Fibroblast of skin of scalp (primary cell): ENCODE results near the gene RAB12.
"Not testable (repeated sequence)": the region's sequence is repeated elsewhere in the genome, so short reads cannot be mapped to it uniquely, and the experiment has no call there.

ENCODE experiments used
- DNase-seq: peaks from one replicate; pipeline ENCODE4 v3.0.0-alpha.2; 2013

RAB12 gene

DNA sequence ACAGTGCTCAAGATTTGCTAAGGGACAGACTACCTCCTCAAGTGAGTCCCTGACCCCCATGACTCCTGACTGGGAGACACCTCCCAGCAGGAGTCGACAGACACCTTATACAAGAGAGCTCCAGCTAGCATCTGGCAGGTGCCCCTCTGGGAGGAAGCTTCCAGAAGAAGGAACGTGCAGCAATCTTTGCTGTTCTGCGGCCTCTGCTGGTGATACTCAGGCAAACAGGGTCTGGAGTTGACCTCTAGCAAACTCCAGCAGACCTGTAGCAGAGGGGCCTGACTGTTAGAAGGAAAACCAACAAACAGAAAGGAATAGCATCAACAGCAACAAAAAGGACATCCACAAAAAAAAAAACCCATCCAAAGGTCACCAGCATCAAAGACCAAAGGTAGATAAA, 38.1 kb downstream of the RAB12 start:
- not testable (repeated sequence) for DNase-seq

GRCh38 chr18:8651478-8652261, 42.4 kb downstream of the RAB12 start:
- not testable (repeated sequence) for DNase-seq

DNA sequence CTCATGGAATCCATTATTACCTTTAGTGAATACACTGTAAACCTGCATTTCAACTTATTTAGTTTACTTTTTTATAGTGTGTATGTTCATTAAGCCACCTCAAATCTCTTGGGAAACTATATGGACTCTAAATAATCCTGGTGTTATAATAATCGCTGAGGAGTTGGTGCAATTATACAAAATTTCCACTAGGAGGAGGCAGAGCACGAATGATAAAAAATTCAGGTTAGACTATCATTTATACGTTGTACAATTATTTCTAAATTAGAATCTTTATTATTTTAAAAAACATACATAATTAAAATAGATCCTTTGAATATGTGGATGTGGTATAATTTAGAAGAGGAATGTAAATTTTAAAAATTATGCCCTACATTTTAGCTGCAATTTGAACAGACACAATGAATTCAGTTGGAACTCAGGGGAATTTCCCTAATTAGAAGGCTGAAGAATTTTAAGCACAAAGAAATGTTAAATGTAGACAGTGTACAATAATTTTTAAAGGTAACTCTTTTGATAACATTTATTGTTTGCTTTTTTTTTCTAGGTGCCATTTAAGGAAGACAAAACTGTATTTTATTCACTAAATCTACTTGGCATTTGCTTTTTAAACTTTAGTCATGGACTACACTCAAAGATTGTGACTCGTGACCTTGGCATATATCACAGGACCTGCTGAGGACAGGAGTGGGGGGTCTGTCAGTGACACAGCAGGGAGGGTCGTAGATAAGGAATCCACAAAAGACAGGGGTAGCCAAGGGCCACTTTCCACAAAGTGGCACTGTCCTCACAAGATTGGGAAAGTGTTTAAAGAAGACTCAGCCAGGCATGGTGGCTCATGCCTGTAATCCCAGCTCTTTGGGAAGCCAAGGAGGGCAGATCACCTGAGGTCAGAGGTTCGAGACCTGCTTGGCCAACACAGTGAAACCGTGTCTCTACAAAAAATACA, 45.5 kb downstream of the RAB12 start:
- DNase-seq, result peak; percentile 34

GRCh38 chr18:8656232-8656631, 47.0 kb downstream of the RAB12 start:
- DNase-seq, result no peak

- DNase-seq, result no peak
These were observed 48.0 kb downstream of the RAB12 start for GRCh38 chr18:8657050-8657820.

GRCh38 chr18:8657873-8658470, 48.7 kb downstream of the RAB12 start:
- peak; percentile 70 for DNase-seq

GRCh38 chr18:8658858-8659485, 49.7 kb downstream of the RAB12 start:
- no peak for DNase-seq

DNA sequence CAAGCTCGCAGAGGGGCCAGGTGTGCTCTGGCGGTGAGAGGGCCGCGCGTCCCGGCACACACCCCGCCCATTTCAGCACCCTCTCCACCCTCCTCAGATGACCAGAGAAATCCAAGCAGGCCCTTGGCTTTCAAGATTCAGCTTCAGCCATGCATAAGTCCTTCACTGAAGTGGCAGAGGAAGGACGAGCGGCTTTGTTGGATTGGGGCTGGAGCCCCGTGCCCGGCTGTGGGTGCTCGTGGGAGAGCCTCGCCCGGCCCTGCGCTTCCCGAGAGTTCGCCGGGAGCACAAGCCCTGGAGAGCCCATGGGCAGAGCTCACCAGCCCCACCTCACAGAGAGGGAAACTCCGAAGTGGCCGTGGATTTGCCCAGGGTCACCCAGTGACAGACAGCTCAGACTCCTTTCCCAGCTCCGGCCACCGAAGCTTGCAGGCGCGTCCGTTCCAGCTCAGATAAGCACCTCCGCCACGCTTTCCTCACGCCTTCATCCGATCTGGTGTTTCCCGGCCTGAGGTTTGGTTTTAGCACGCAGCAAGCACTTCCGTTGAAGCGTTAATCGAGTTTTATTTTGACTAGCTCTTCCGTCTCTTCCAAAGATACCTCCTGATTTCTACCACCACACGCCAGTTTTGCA, 50.5 kb downstream of the RAB12 start:
- no peak for DNase-seq

DNA sequence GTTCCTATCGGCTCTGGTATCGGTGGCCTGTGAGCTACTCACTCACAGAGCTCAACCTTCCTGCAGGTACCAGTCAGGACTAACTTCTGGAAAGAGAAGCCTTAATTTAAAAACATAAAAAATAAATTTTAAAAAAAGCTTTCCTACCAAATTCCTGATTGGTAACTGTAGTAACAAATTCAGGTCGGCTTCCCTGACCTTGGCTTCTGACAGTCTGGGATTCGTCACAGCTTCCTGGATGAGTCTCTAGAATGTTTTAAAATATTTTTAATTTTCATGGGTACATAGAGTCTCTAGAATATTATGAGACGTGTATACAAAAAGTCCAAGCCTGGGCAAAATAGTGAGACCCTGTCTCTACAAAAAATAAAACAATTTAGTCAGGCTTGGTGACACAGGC, 51.1 kb downstream of the RAB12 start:
- no peak for DNase-seq

GRCh38 chr18:8661754-8662559, 52.7 kb downstream of the RAB12 start:
- peak; percentile 43 for DNase-seq

DNA sequence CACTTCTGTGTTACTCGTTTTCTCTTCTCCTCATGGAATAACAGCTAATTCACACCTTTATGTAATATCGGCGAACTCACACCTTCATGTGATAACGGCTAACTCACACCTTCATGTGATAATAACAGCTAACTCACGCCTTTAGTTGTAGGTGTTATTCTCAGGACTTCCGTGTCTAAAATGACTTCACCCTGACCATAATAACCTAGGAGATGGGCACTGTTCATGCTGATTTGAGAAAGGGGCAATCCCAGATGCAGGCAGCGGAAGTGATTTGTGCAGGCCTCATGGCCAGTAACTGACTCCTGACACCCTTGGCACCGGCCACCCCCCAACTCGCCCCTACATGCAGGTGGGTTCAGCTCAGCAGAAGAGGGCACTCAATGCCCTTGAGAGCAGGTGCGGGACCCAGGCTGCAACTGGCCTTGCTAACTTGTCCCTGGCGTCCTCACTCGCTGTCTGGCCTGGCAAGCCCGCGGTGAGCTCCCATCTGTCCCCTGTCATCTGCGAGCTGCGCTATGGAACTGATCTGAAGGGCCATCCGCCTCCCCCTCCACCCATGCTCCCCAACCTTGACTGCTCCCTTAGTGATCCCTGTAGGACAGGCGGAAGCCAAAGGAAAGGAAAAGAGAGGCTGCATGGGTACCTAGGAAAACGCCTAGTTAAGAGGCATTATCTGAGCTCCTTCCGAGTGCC, 53.5 kb downstream of the RAB12 start:
- no peak for DNase-seq

DNA sequence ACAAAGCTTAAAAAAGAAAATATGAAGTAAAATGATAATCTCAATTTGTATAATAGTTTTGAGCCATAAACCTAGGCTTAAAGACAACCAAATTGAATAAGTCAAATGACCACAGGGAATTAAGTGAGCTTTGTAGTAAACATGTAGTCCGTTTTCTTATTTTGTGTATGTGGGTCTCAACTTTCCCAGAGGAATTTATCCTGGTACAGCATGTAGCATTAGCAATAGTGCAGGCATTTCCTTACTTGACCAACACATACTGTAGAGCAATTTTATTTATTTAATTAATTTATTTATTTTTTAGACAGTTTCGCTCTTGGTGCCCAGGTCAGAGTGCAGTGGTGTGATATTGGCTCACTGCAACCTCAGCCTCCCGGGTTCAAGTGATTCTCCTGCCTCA, 58.6 kb downstream of the RAB12 start:
- peak; percentile 49 for DNase-seq

GRCh38 chr18:8668381-8668780, 59.1 kb downstream of the RAB12 start:
- no peak for DNase-seq

DNA sequence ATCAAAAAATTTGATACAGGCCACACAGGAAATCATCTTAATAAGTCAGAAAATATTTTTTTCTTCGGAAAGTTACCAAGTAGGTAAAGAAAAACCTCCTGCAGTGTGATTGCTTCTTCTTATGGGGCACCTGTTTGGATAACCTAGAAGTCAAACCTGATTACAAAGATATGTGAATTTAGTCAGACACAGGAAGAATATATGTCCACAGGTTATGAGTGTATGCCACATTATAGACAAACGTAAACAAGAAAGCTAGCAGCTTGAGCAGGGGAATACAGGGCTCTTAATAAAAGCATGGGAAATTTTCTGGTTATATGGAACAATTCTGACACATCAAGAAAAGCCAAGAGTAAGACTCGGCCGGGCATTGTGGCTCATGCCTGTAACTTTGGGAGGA, 60.3 kb downstream of the RAB12 start:
- DNase-seq, result no peak

DNA sequence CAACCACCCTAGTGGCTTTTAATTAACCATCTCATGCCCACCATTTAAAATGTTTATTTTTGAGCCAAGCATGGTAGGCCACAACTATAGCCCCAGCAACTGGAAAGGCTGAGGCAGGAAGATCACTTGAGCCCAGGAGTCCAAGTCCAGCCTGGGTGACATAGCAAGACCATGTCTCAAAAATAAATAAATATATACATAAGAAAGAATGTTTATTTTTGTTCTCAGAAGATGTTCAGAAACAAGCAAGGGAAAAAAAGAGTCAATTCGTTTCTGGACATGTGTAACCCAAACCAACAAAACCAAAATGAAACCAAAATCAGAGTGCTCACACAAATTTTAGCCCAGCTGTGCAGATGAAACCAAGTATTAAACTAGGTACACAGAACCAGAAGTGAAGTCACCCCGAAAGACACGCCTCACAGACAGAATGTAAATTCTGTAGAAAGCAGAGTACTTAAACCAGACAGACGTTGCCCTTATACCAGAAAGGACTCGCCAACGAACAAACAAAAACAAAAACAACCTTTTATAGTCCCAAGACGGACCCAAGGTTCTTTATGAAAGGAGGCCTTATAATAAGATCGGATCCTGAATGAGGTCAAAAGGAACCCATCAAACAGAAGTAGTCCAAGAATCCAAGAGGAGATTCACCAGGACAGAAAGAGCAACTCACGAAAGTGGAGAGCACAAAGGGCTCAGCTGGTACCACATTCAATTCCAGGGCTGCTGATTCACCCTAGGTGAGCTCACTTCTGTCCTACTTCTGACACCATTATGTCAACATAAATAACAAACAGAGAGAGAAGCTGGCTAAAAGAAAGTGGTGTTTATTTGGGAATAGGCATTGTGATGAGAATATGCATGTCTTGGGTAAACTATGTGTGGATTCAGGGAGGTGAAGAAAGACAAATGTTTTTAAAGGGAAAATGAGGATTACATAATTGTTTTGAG, 64.3 kb downstream of the RAB12 start:
- DNase-seq, result peak; percentile 14

- no peak for DNase-seq
These were observed 65.8 kb downstream of the RAB12 start for GRCh38 chr18:8675057-8675456.

- DNase-seq, result no peak
These were observed 72.0 kb downstream of the RAB12 start for GRCh38 chr18:8681196-8681595.

GRCh38 chr18:8684577-8684976, 75.3 kb downstream of the RAB12 start:
- no peak for DNase-seq
